Adrenal gland (tissue), 12 donors: Measurements from ENCODE around the gene VGLL4. TPM values are rescaled to one million over a fixed set of nuclear protein-coding genes. Genes with fewer than 3 reads are reported as not detected.

ENCODE experiments used
- DNase-seq, 7 donors: peaks; one replicate each; pipeline ENCODE4 v3.0.0-alpha.2; 2019 to 2020
- H3K27ac ChIP-seq, 5 donors: fragments of 200-600 bp; sonication (generic) in 4 of 5; 1 replicate in 3 of 5; 2 replicates in 2 of 5; pipeline versions ENCODE4 v1.5.1 to v1.8.0; 2016 to 2020; ENCODE audit warnings: mild to moderate bottlenecking in 1 of 5
- H3K27me3 ChIP-seq: fragments of 200-600 bp; 2 replicates; pipeline ENCODE4 v1.8.0; 2021
- H3K36me3 ChIP-seq, 2 donors: fragments of 200-600 bp; replicated peaks in 1 of 2; 1 replicate in 1 of 2; 2 replicates in 1 of 2; pipeline versions ENCODE4 v1.5.1 to v1.8.0; 2018 to 2022
- H3K4me1 ChIP-seq, 2 donors: fragments of 200-600 bp; replicated peaks in 1 of 2; 1 replicate in 1 of 2; 2 replicates in 1 of 2; pipeline versions ENCODE4 v1.5.1 to v1.8.0; 2018 to 2021
- H3K4me3 ChIP-seq, 4 donors: fragments of 200-600 bp; sonication (generic) in 3 of 4; one replicate each; pipeline ENCODE4 v1.5.1; 2016 to 2018
- H3K9me3 ChIP-seq, 3 donors: fragments of 200-600 bp; sonication (generic) in 1 of 3; replicated peaks in 1 of 3; 1 replicate in 2 of 3; 2 replicates in 1 of 3; pipeline versions ENCODE4 v1.5.1 to v1.8.0; 2016 to 2021
- CTCF ChIP-seq, 6 experiments: fragments of 450-650 bp in 4 of 6; fragments of 200-600 bp in 2 of 6; sonication (generic) in 1 of 6; IDR thresholded peaks; 1 replicate in 5 of 6; 2 replicates in 1 of 6; pipeline versions ENCODE4 v1.5.1 to v1.8.0; 2016 to 2021; ENCODE audit warnings: antibody characterized with exemption in 6 of 6, mild to moderate bottlenecking in 2 of 6, moderate library complexity in 1 of 6
- POLR2A ChIP-seq, 2 donors: fragments of 450-650 bp; IDR thresholded peaks; one replicate each; pipeline ENCODE4 v1.6.1; 2017; ENCODE audit warnings: antibody characterized with exemption in 2 of 2, mild to moderate bottlenecking in 2 of 2, moderate library complexity in 1 of 2
- WGBS, 4 donors: extraction: QIAGEN DNeasy Blood & Tissue Kit in 2 of 4; methylation state at CpG; one replicate each; pipeline versions ENCODE4 v1.1.5 to v1.1.7; 2013 to 2017; 5-methylcytosine and 5-hydroxymethylcytosine counted together
- intact Hi-C, 2 donors: fragments of 100-400 bp; cut with DNase I; formaldehyde crosslinking; loops; one replicate each; pipeline versions ENCODE4 v1.14.1 to v1.15.0; 2022 to 2023
- polyA plus RNA-seq, 3 donors: library from polyadenylated mRNA; stranded (reverse); fragments of 200-250 nt in 2 of 3; fragments of 350-450 nt in 1 of 3; fragmentation: Illumina TruSeq in 1 of 3; extraction: RNeasy Lipid Tissue Mini Kit (QIAGEN cat#74804) in 1 of 3; gene quantifications; one replicate each; pipeline ENCODE4 v1.2.3, GENCODE V29; 2013 to 2014
- total RNA-seq, 9 donors: library from RNA; depleted of rRNA in 4 of 9; stranded (reverse); fragments of >200 nt in 4 of 9; fragments of 120-200 nt in 1 of 9; fragmentation: NEBNext Ultra II Directional in 1 of 9; extraction: Animal tissue kit (Norgen Biotek cat#: 25700) in 1 of 9; gene quantifications; one replicate each; pipeline versions ENCODE4 v1.1.0 to v1.2.4, GENCODE V29; 2013 to 2023
- donor health status: healthy with polysubstance abuse.
- donor health status: Bipolar disorder and iron deficiency.
- donor health status: DM: yes; HTN: yes; CAD: no.
- donor health status: DM: no; HTN: no; CAD: no.
- donor health status: DM: no; HTN: no; CAD: no.
- donor health status: DM: yes; HTN: yes; CAD: no.

The VGLL4 gene
- total and polyA plus RNA-seq, 12 donors, result 38.3 to 153 (median 86.4) TPM

GRCh38 chr3:11562277-11562881, 81.3 kb downstream of the VGLL4 start:
- peaks cover 0 to 46% of the 10 kb centered on the region in 2 donors for H3K36me3 ChIP-seq

GRCh38 chr3:11560746-11561145, 83.0 kb downstream of the VGLL4 start:
- H3K4me1 ChIP-seq, result peaks cover 0 to 35% of the 10 kb centered on the region in 2 donors
- peaks cover 0 to 49% of the 10 kb centered on the region in 2 donors for H3K36me3 ChIP-seq
- no peaks in the 10 kb centered on the region for H3K9me3 ChIP-seq
- peak in 1 of 7 donors; percentile 27 for DNase-seq
- intact Hi-C loops, result no loop called here
- H3K4me3 ChIP-seq, result no peak overlapping the region
- H3K27ac ChIP-seq, result peak overlapping the region in 3 of 5 donors; percentile 4 to 74 (median 37)
- no peak for TF ChIP-seq CTCF (IDR thresholded peaks at IDR 0.05)
- WGBS, 4 donors, result 83 to 89% (median 87%) methylated on average over 11 to 12 of the region's 12 CpGs
- H3K27me3 ChIP-seq, result no peaks in the 10 kb centered on the region

More at GRCh38 chr3:11562277-11562881, 81.3 kb downstream of the VGLL4 start:
- intact Hi-C loops, result no loop called here
- DNase-seq, result peak in 2 of 7 donors; percentile 14 to 21
- H3K4me3 ChIP-seq, result no peak overlapping the region
- WGBS, 4 donors, result 68 to 82% (median 77%) methylated on average over 4 to 17 of the region's 17 CpGs
- no peaks in the 10 kb centered on the region for H3K27me3 ChIP-seq
- TF ChIP-seq CTCF (IDR thresholded peaks at IDR 0.05), result no peak
- TF ChIP-seq POLR2A (IDR thresholded peaks at IDR 0.05), result no peak
- peak overlapping the region in 3 of 5 donors; percentile 7 to 66 (median 37) for H3K27ac ChIP-seq
- H3K9me3 ChIP-seq, result no peaks in the 10 kb centered on the region
- peaks cover 0 to 28% of the 10 kb centered on the region in 2 donors for H3K4me1 ChIP-seq

- WGBS, 4 donors, result 58 to 74% (median 63%) methylated on average over 15 of the region's 15 CpGs
- Histone ChIP-seq H3K27ac (peak overlapping the region in 2 of 5 donors; percentile 35 to 74), H3K27me3 (no peaks in the 10 kb centered on the region), H3K4me3 (no peak overlapping the region), H3K36me3 (peaks cover 0 to 52% of the 10 kb centered on the region in 2 donors), H3K4me1 (peaks cover 0 to 40% of the 10 kb centered on the region in 2 donors), H3K9me3 (no peaks in the 10 kb centered on the region)
- peak in 1 of 7 donors; percentile 27 for DNase-seq
- no peak for TF ChIP-seq CTCF (IDR thresholded peaks at IDR 0.05)
- TF ChIP-seq POLR2A (IDR thresholded peaks at IDR 0.05), result no peak
- intact Hi-C loops, result no loop called here
These were observed 83.7 kb downstream of the VGLL4 start for GRCh38 chr3:11559816-11560633.
